Measurements from ENCODE around the gene NCAM2. TPM values are rescaled to one million over a fixed set of nuclear protein-coding genes. Genes with fewer than 3 reads are reported as not detected.

Gene NCAM2
- total RNA-seq, 1 experiment from 2014 or later: not detected

DNA sequence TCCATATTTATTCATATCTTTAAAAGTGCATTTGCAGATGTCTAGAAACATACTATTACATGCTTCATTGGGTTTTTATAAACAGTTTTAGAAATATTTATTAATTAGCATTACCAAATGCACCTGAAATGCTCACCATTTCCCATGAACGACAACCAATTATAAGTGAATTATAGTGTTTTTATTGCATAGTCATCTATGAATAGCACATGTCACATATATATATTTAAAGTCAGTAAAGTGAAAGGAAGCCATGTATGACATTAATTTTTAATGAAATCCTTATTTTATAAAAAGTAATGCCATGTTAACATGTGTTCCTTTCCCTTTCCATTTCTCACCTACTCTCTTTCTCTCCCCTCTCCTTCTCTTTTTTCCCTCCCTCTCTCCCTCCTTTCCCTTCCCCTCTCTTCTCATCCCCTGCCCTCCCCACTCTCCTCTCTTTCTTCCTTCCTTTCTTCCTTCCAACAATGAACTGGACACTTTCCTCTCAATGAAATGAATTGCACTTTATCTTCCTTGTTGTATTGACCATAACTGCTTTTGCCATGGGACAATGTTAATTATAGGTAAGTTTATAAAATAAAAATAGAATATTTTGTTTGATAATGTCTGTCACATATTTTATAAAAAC, 179.3 kb downstream of the NCAM2 start (continued):
- TF ChIP-seq CTCF (IDR thresholded peaks at IDR 0.05 in 2 of 3, conservative IDR thresholded peaks at IDR 0.05 in 1 of 3; ENCODE audit: borderline replicate concordance in 1 of 3, insufficient read depth in 1 of 3, low read depth in 2 of 3, low read length in 2 of 3) (no peak), SP1 (IDR thresholded peaks at IDR 0.05; ENCODE audit: low read depth) (no peak), FOSL1 (IDR thresholded peaks at IDR 0.05; ENCODE audit: low read depth) (no peak), EZH2 (IDR thresholded peaks at IDR 0.05) (no peak)

DNA sequence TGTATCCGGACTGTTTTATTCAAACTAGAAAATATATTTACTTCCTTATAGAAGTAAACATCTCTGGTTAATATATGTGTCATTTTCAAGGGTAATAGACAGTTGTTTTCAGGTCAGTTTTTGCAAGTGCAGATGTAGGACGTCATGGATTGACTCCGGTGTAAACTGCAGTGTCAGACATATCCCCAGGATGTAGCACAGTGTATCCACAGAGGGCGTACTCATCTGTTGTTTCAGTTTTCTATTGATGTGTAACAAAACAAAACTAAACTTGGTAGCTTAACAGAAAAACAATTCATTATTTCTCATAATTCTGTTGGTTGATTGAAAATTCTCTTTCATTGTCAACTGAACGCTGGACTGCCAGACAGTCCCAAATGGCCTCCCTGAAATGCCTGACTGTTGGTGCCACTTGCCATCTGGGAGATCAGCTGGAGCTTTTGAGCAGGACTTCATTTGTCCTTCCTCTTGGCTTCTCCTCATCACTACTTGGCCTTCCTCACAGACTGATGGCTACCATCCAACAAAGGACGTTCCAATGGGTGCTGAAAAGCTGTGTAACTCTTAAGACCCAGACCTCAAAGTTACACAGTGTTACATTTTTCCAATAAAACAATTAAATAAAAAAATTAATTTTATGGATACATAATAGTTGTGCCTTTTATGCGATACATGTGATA, 181.6 kb downstream of the NCAM2 start:
- ATAC-seq (no peak), DNase-seq (ENCODE audit: low read depth, low spot score) (no peak)
- ChIA-PET POLR2A (no interaction called here), CTCF (no interaction called here), RAD21 (ENCODE audit: low non-redundant PET in 1 of 2, low total read pairs in 2 of 2, uncharacterized antibody in 2 of 2, unreplicated experiment in 2 of 2) (no interaction called here)
- no peak overlapping the region for H2AFZ ChIP-seq (ENCODE audit: low read depth, low read length, poor library complexity, severe bottlenecking)
- no peaks in the 10 kb centered on the region for H3K27me3 ChIP-seq (ENCODE audit: insufficient read depth, low read length)
- no peaks in the 10 kb centered on the region for H3K36me3 ChIP-seq (ENCODE audit: control insufficient read depth in 1 of 2, insufficient read depth in 2 of 2, low read length in 2 of 2)
- H3K27ac ChIP-seq (ENCODE audit: low read depth, low read length): no peak overlapping the region
- intact Hi-C loops (cut with micrococcal nuclease): no loop called here
- peaks cover 9 to 12% of the 10 kb centered on the region in 2 experiments; a peak in 2 of 4 replicates for H3K9me3 ChIP-seq (ENCODE audit: control insufficient read depth in 1 of 2, insufficient read depth in 1 of 2, low read depth in 1 of 2, low read length in 2 of 2)
- H3K9me2 ChIP-seq (ENCODE audit: insufficient read depth): no peaks in the 10 kb centered on the region
- no peak overlapping the region for H3K4me3 ChIP-seq (replicated peaks in 1 of 2; ENCODE audit: low read depth in 1 of 2, low read length in 2 of 2)
- H3K4me2 ChIP-seq (ENCODE audit: low read length): no peak overlapping the region
- BruUV-seq (replicated peaks): no TSS peak
- H3K79me2 ChIP-seq (ENCODE audit: insufficient read depth, low read length): no peaks in the 10 kb centered on the region
- no peaks in the 10 kb centered on the region for H3K4me1 ChIP-seq (ENCODE audit: control insufficient read depth in 1 of 2, insufficient read depth in 2 of 2, low read length in 2 of 2)
- H4K20me1 ChIP-seq (ENCODE audit: insufficient read depth): no peaks in the 10 kb centered on the region
- no peak overlapping the region for H3K9ac ChIP-seq (ENCODE audit: low read length)
- TF ChIP-seq CTCF (IDR thresholded peaks at IDR 0.05 in 2 of 3, conservative IDR thresholded peaks at IDR 0.05 in 1 of 3; ENCODE audit: borderline replicate concordance in 1 of 3, insufficient read depth in 1 of 3, low read depth in 2 of 3, low read length in 2 of 3) (no peak), EZH2 (IDR thresholded peaks at IDR 0.05) (no peak), TCF7L2 (IDR thresholded peaks at IDR 0.05; ENCODE audit: borderline replicate concordance, extremely low read depth, insufficient read depth, insufficient read length) (no peak), ZBTB33 (IDR thresholded peaks at IDR 0.05; ENCODE audit: extremely low read depth, insufficient replicate concordance, low read length) (no peak), ZNF274 (IDR thresholded peaks at IDR 0.05; ENCODE audit: low read depth, low read length) (no peak), SIN3A (IDR thresholded peaks at IDR 0.05; ENCODE audit: low read depth) (no peak), CBX3 (IDR thresholded peaks at IDR 0.05; ENCODE audit: low read depth) (no peak), EZH2phosphoT487 (IDR thresholded peaks at IDR 0.05; ENCODE audit: borderline replicate concordance) (no peak), CEBPB (IDR thresholded peaks at IDR 0.05; ENCODE audit: low read depth) (no peak), FOSL1 (IDR thresholded peaks at IDR 0.05; ENCODE audit: low read depth) (no peak)
- TF ChIP-seq, protein P1, sequence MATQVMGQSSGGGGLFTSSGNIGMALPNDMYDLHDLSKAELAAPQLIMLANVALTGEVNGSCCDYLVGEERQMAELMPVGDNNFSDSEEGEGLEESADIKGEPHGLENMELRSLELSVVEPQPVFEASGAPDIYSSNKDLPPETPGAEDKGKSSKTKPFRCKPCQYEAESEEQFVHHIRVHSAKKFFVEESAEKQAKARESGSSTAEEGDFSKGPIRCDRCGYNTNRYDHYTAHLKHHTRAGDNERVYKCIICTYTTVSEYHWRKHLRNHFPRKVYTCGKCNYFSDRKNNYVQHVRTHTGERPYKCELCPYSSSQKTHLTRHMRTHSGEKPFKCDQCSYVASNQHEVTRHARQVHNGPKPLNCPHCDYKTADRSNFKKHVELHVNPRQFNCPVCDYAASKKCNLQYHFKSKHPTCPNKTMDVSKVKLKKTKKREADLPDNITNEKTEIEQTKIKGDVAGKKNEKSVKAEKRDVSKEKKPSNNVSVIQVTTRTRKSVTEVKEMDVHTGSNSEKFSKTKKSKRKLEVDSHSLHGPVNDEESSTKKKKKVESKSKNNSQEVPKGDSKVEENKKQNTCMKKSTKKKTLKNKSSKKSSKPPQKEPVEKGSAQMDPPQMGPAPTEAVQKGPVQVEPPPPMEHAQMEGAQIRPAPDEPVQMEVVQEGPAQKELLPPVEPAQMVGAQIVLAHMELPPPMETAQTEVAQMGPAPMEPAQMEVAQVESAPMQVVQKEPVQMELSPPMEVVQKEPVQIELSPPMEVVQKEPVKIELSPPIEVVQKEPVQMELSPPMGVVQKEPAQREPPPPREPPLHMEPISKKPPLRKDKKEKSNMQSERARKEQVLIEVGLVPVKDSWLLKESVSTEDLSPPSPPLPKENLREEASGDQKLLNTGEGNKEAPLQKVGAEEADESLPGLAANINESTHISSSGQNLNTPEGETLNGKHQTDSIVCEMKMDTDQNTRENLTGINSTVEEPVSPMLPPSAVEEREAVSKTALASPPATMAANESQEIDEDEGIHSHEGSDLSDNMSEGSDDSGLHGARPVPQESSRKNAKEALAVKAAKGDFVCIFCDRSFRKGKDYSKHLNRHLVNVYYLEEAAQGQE (IDR thresholded peaks at IDR 0.05; ENCODE audit: low read depth): no peak

Data from HCT116 (cell line).